ENCODE measurements around the gene COL8A2.

Gene COL8A2

DNA sequence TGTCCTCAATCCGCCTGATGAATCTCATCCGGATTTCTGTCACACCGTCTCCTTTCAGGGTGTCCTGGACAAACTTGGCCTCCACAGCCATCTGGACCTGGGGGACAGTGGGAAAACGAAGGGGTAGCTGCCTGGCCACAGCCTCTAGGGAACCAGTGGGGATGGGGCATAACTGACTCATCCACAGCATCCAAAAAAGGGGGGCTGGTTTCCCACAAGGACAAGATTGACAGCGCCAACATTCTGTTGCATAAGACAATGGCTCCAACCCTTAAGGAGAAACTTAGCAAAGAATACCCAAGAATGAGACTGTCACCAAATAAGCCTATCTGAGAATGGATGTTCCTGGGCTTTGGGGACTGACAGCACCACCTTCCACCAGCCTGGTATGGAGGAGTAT, 12.2 kb upstream of the COL8A2 start:
- no peak for DNase-seq (ENCODE audit: low read depth, low spot score)

GRCh38 chr1:36136535-36136934, 11.5 kb upstream of the COL8A2 start:
- DNase-seq (ENCODE audit: low read depth, low spot score): no peak

DNA sequence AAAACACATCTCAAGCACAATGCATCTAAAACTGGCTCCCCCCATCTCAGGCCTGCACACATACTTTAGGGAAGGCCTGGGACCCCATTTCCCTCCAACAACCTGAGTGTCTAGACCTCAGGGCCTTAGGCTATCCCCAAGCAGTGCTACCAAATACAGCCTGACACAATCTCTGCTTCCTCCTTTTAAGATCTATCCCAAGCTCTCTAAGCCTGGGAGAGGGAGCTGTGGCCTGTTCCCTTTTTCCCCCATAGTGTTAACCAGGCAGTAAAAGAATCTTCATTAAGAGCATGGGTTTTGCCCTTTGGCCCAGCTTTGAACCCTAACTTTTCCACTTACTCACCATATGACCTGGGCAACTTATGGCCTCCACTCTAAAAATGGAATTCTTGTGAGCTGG, 10.8 kb upstream of the COL8A2 start:
- no peak for DNase-seq (ENCODE audit: low read depth, low spot score)

GRCh38 chr1:36135330-36135667, 10.3 kb upstream of the COL8A2 start:
- DNase-seq (ENCODE audit: low read depth, low spot score): no peak

DNA sequence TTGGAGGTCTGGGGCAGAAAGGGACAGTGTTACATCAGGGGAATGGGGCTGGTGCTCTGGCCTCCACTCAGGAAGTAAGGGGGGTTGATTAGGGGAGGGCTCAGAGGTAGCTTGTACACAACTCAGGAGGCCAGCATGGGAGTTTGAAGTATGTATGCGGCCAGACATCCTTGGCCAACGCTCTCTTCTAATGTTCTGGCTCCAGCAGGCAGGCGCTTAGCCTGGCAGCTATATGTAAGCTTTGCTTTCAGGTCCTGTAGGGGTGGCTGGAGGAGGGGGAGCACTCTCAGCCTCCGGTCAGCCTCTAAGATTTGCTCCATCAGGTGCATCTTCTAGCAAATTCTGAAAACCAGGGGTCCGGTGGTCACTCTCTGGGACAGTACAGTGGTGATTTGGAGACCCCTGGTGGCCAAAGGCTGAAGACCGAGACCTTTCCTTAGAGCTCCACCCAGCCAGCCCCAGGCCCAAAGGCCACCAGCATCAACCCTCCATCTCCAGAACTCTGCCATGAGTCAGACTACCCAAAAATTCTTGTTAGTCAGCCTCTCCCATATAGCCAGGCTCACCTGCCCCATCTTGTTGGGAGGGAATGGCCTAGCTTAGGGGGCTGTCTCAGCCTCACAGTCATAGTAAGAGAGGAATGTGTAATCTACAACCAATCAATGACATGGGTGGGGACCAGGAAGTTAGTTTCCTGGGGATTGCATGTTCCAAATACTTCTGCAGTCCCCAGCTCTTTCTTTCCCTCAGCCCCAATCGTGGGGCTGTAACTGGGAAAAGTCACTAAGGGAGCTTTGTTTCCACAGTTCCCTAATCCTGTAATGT, 9.7 kb upstream of the COL8A2 start:
- no peak for DNase-seq (ENCODE audit: low read depth, low spot score)

GRCh38 chr1:36134031-36134430, 9.0 kb upstream of the COL8A2 start:
- DNase-seq (ENCODE audit: low read depth, low spot score): no peak

DNA sequence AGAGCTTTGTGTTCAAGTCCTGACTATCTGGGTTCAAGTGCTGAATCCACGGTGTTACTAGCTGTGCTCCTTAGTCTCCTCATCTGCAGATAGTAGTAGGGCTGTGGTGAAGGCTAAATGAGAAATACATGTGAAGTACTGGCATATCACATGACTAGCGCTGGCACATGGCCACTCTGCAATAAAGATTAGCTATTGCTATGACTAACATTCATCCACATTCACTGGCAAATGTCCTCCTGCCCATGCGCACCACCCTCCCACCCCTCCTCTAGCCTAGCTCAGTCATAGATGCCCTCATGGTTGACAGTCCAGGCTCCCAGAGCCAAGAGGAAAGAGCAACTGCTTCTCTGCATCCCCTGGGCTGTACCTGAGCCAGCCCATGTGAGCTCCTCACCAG, 8.5 kb upstream of the COL8A2 start:
- no peak for DNase-seq (ENCODE audit: low read depth, low spot score)

DNA sequence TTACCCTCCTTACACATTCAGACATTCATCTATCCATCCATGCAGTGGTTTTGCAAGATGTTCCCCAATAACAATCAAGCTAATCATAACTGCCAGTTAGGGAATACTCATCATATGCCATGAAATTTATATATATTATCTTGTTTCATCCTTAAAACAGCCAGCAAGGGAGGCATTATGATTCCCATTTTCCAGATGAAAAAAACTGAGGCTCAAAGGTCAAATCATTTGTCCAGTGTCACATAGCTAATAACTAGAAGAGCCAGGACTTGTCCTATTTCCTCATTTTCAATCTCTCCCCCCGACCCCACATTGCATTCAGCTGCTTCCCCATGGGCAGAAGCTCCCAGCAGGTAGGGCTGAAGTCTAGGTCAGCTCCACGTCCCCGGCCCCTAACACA, 7.0 kb upstream of the COL8A2 start:
- no peak for DNase-seq (ENCODE audit: low read depth, low spot score)

DNA sequence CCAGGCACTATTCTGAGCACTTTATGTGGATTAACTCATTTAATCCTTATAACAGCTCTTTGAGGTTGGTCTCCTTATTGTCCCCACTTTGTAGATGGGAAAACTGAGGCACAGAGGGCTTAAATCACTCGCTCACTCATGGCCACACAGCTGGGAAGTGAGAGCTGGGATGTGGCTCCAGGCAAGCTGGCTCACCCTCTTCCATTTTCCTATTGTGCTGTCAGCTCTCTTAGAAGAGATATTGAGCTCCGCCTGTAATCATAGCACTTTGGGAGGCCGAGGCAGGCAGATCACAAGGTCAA, 3.8 kb upstream of the COL8A2 start:
- no peak for DNase-seq (ENCODE audit: low read depth, low spot score)

DNA sequence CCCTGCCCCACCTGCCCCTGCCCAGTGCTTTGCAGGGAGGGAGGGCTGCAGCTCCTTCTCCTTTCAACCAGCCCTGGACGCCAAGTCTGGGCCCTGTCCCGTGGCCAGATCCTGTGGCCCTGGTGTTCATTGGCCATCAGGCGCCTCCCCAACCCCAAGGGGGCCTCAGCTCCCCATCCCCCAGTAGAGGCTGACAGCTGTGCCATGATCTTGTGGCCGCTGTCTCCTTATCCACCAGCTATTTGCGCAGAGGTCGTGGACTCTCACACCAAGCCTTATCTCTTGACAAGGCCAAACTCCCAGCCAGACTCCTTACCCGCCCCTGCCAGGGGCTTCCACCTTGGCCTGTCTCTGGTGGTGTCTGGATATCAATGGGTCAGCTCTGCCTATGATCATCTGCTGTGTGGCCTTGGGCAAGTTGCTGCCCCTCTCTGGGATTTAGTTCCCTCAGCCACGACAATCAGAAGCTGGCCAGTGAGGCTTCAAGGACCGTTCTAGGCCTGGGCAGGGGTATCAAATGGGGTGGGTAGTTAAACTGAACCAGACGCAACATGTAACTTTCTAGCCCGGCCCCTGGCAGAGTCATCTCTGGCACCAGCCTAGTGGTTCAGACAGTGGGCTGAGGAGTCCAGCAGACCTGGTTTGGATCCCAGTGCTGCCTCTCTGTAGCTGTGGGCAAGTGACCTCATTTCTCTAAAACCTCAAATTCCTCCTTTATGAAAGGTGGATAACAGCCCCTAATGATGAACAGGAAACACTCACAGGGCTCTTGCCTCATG, 3.3 kb upstream of the COL8A2 start:
- DNase-seq (ENCODE audit: low read depth, low spot score): no peak

DNA sequence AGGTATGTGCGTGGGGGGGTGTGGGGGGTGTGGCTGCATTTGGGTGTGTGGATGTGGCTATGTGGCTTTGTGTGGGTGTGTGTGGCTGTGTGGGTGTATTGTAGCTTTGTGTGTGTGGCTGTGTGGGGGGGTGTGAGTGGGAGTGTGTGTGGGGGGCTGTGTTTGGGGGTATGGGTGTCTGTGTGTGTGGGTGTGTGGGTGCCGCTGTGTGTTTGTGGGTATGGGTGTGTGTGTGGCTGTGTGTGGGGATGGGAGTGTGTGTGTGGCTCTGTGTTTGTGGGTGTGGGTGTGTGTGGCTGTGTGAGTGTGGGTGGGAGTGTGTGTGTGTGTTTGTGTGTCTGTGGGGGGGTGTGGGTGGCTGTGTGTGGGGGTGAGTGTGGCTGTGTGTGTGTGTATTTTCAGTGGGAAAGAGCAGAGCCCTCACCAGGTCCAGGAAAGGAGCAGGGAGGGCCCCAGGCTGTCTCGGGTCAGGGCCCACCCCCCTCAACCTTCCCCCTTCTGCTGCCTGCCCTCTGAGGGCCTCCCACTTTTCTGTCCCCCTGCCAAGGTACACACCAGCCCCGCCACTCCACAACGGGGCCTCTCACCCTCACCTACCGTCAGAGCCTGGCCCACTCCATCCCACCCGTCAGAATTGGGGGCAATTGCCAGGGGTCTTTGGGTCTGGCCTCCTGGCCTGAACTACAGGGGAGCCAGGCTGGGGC, 1.9 kb upstream of the COL8A2 start:
- DNase-seq (ENCODE audit: low read depth, low spot score): no peak

GRCh38 chr1:36126005-36126716, 1.1 kb upstream of the COL8A2 start:
- no peak for DNase-seq (ENCODE audit: low read depth, low spot score)

- no peak for DNase-seq (ENCODE audit: low read depth, low spot score)
Measured at GRCh38 chr1:36124404-36125128, 456 bp downstream of the COL8A2 start.

DNA sequence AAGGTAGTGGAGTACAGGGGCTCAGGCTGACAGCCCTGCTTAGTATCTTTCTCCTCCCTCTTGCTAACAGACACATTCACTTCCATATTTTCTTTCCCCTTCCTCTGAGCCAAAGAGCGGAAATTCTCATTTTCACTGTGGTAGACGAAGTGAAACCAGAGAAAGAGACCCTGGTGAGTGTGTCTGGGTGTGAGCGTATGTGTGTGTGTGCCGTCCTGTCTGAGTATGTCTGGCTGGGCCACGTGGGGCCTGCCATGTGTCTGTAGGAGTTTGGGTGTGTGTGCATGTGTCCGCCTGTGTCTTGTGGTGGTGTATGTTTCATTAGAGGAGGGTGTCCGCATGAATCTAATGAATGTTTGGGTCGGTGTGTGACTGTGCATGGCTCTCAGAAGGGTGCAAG, 1.7 kb downstream of the COL8A2 start:
- DNase-seq (ENCODE audit: low read depth, low spot score): no peak

GRCh38 chr1:36122062-36123030, 2.7 kb downstream of the COL8A2 start:
- no peak for DNase-seq (ENCODE audit: low read depth, low spot score)

DNA sequence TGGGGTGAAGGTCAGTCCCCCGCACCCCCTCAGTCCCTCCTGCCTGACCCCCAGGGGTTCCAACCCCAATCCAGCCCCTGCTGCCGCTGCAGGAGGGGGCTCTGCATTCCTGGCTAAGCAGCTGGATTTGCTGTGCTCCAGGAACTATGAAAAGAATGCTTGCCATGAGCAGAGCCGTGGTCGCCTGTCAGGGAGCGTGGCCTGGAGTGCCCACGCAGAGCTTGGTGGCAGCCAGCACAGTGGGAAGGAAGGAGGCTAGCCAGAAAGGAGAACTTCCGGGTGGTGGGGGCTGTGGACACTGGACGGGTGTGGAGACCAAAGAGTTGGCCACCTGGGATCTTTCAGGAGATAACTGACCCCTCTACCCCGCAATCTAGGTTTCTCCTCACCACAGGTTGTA, 5.6 kb downstream of the COL8A2 start:
- DNase-seq (ENCODE audit: low read depth, low spot score): no peak

DNA sequence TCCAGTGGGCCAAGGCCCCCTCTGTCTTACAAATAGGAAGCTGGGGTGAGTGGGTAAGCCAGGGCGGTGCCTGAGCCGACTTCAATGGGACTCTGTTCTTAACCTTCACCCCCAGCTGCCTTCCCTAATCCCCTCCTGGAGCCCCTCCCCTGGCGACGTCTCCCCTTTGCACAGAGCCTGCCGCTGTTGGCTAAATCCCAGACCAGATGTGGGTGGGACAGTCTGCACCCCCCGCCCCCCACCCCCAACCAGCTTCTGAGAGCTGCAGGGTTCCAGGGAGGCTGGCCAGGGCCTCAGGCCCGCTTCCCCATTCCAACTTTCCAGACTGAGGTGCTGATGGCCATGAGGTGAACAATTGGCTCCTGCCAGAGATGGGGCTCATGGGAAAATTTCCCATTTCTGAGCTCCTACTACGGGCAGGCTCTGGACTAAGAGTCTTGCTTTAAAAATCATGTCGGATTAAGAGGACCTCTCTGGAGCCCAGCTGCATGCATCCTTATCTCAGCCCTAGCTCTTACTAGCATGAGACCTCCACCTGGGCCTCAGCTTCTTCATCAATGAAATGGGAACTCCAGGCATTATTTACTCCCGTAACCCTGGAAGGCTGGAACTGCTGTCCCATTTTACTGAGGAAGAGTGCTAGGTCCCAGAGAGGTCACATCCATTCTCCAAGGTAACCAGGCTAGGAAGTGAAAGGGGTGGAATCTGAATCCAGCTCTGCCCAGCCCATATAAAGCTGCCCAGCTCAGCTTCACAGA, 6.4 kb downstream of the COL8A2 start:
- DNase-seq (ENCODE audit: low read depth, low spot score): no peak

DNA sequence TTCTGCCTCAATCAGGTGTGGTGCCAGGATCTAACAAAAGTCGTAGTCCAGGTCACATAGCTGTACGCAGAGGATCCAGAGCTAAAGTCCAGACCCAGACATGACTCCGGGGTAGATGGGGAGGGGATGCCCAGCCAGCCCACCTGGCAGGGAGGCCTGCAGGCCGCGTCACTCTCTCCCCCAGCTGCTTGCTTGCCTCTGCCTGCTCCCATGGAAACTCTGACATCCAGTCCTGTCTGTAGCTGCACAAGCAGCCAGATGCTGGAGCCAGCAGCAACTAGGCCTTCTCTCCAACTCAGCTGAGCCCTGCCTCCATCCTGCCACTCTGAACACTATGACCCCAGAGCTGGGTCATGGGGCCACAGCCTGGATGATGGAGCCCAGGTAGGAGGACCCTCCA, 8.1 kb downstream of the COL8A2 start:
- no peak for DNase-seq (ENCODE audit: low read depth, low spot score)

DNA sequence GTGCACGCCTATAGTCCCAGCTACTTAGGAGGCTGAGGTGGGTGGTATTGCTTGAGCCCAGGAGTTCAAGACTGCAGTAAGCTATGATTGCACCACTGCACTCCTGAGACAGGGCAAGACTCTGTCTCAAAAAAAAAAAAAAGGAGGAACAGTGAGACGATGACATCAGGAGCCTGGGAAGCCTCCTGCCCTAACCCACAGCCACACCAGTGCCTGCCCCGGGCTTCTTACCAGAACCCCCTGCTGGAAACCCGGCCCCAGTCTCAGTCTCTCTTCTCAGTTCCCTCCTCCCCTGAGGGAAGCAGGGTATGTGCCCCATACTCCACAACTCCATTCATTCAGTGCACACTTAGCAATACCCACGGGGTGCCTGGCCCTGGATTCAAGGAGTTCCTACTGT, 9.1 kb downstream of the COL8A2 start:
- no peak for DNase-seq (ENCODE audit: low read depth, low spot score)

All from activated CD4-positive, CD25-positive, alpha-beta regulatory T cell treated with anti-CD3 and anti-CD28 coated beads, Interleukin-2, amount 50 U/mL, for 16 hours (primary cell).